ENCODE results near the gene RING1. TPM values are rescaled to one million over a fixed set of nuclear protein-coding genes. Genes with fewer than 3 reads are reported as not detected.

Gene RING1
- total and polyA plus RNA-seq, 2 donors from 2014 or later: 47.2 to 48.6 TPM

GRCh38 chr6:33164176-33164575, 44.1 kb upstream of the RING1 start:
- Histone ChIP-seq H3K9me3 (ENCODE audit: control insufficient read depth in 2 of 3, insufficient read depth in 1 of 3, low read length in 3 of 3) (no peaks in the 10 kb centered on the region), H3K27ac (ENCODE audit: low read depth in 2 of 2, low read length in 2 of 2) (no peak overlapping the region), H3K27me3 (ENCODE audit: control insufficient read depth, insufficient read depth, low read length) (no peaks in the 10 kb centered on the region), H3K4me3 (ENCODE audit: low read length in 3 of 3) (no peak overlapping the region), H3K9ac (ENCODE audit: low read length in 3 of 3) (no peak overlapping the region), H3K36me3 (ENCODE audit: control insufficient read depth in 2 of 3, insufficient read depth in 3 of 3, low read length in 3 of 3) (no peaks in the 10 kb centered on the region), H3K4me1 (ENCODE audit: control insufficient read depth in 2 of 3, insufficient read depth in 2 of 3, low read depth in 1 of 3, low read length in 3 of 3) (peaks cover 0 to 4% (median 0%) of the 10 kb centered on the region in 3 donors)
- no peak for DNase-seq
- intact Hi-C loops (cut with DNase I): no loop called here
- no peak for TF ChIP-seq CTCF (IDR thresholded peaks at IDR 0.05; ENCODE audit: borderline replicate concordance, extremely low read depth, insufficient read depth)
- FAIRE-seq: no peak

- intact Hi-C loops (cut with DNase I): no loop called here
- DNase-seq (no peak), FAIRE-seq (no peak)
- Histone ChIP-seq H3K9me3 (ENCODE audit: control insufficient read depth in 2 of 3, insufficient read depth in 1 of 3, low read length in 3 of 3) (no peaks in the 10 kb centered on the region), H3K4me3 (ENCODE audit: low read length in 3 of 3) (no peak overlapping the region), H3K27ac (ENCODE audit: low read depth in 2 of 2, low read length in 2 of 2) (no peak overlapping the region), H3K4me1 (ENCODE audit: control insufficient read depth in 2 of 3, insufficient read depth in 2 of 3, low read depth in 1 of 3, low read length in 3 of 3) (peaks cover 0 to 4% (median 0%) of the 10 kb centered on the region in 3 donors), H3K36me3 (ENCODE audit: control insufficient read depth in 2 of 3, insufficient read depth in 3 of 3, low read length in 3 of 3) (no peaks in the 10 kb centered on the region), H3K27me3 (ENCODE audit: control insufficient read depth, insufficient read depth, low read length) (no peaks in the 10 kb centered on the region), H3K9ac (ENCODE audit: low read length in 3 of 3) (no peak overlapping the region)
- no peak for TF ChIP-seq CTCF (IDR thresholded peaks at IDR 0.05; ENCODE audit: borderline replicate concordance, extremely low read depth, insufficient read depth)
Observed at GRCh38 chr6:33164665-33165373, 43.5 kb upstream of the RING1 start.

- intact Hi-C loops (cut with DNase I): no loop called here
- no peaks in the 10 kb centered on the region for H3K36me3 ChIP-seq (ENCODE audit: control insufficient read depth in 2 of 3, insufficient read depth in 3 of 3, low read length in 3 of 3)
- H3K27ac ChIP-seq (ENCODE audit: low read depth in 2 of 2, low read length in 2 of 2): no peak overlapping the region
- no peaks in the 10 kb centered on the region for H3K27me3 ChIP-seq (ENCODE audit: control insufficient read depth, insufficient read depth, low read length)
- no peak overlapping the region for H3K9ac ChIP-seq (ENCODE audit: low read length in 3 of 3)
- FAIRE-seq: no peak
- no peak for TF ChIP-seq CTCF (IDR thresholded peaks at IDR 0.05; ENCODE audit: borderline replicate concordance, extremely low read depth, insufficient read depth)
- no peaks in the 10 kb centered on the region for H3K9me3 ChIP-seq (ENCODE audit: control insufficient read depth in 2 of 3, insufficient read depth in 1 of 3, low read length in 3 of 3)
- no peak overlapping the region for H3K4me3 ChIP-seq (ENCODE audit: low read length in 3 of 3)
- H3K4me1 ChIP-seq (ENCODE audit: control insufficient read depth in 2 of 3, insufficient read depth in 2 of 3, low read depth in 1 of 3, low read length in 3 of 3): peaks cover 0 to 4% (median 0%) of the 10 kb centered on the region in 3 donors
- no peak for DNase-seq
Observed at GRCh38 chr6:33165581-33166258, 42.6 kb upstream of the RING1 start.
